Ureter (tissue), 1 donor: ENCODE results near the gene ARHGEF25. TPM values are rescaled to one million over a fixed set of nuclear protein-coding genes. Genes with fewer than 3 reads are reported as not detected.
"Not testable (repeated sequence)": the region's sequence is repeated elsewhere in the genome, so short reads cannot be mapped to it uniquely, and the experiment has no call there.

Experiments used
- DNase-seq: peaks from one replicate; pipeline ENCODE4 v3.0.0-alpha.2; 2020; ENCODE audit warnings: low spot score
- total RNA-seq: library from RNA; stranded (reverse); gene quantifications from one replicate; pipeline ENCODE4 v1.2.4, GENCODE V29; 2023
- donor health status: DM: yes; HTN: yes; CAD: no.

Gene ARHGEF25
- total RNA-seq, 1 donor from 2014 or later, result 41.5 TPM

DNA sequence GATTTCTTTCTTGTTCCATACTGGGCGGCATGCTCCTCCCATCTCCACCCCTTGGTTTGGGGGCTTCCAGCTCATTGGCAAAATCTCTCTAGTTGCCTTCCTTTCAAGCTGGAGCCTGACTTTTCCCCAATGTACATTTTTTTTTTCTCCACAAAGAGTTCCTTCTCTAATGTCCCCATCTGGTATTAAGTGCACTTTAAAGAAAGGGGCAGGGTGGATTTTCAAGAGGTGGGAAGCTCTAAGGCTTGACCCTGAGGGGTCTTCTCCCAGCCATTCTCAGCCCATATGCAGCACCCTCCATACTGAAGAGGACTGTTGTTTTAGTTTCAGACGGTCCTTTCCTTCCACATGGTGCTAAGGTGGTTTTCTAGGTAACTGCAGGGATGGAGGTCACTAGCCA is 26.1 kb upstream of the ARHGEF25 start:
- no peak for DNase-seq

GRCh38 chr12:57586128-57586527 is 25.1 kb upstream of the ARHGEF25 start:
- DNase-seq, result no peak

DNA sequence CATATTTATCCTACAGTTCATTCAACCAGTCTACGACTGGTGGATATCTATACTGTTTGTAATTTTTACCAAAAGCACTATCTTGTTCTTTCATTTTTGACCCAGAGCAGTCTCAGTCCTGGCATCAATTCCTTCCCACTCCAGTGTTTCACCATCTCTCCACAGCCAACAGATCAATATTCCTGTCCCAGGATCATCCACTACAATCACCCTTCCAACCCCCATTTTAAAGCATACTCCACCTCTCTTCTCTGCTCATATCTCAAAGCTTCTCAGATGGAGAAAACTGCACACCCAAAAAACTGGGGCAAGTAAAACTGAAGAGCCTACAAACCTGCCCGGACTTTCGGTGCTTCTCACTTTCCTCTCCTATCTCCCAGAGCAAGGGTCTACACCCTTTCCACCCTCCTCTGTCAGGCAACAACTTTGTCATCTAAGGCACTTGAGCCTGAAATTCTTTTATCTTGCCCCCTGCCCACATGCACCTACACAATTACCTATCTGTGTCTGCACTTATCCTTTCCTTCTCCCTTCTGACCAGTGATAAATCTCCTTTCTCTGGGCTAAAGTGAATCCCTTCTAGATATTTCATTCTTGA is 24.3 kb upstream of the ARHGEF25 start:
- DNase-seq, result no peak

GRCh38 chr12:57588951-57589610 is 22.2 kb upstream of the ARHGEF25 start:
- not testable (repeated sequence) for DNase-seq

GRCh38 chr12:57590479-57590863 is 20.8 kb upstream of the ARHGEF25 start:
- DNase-seq, result no peak

DNA sequence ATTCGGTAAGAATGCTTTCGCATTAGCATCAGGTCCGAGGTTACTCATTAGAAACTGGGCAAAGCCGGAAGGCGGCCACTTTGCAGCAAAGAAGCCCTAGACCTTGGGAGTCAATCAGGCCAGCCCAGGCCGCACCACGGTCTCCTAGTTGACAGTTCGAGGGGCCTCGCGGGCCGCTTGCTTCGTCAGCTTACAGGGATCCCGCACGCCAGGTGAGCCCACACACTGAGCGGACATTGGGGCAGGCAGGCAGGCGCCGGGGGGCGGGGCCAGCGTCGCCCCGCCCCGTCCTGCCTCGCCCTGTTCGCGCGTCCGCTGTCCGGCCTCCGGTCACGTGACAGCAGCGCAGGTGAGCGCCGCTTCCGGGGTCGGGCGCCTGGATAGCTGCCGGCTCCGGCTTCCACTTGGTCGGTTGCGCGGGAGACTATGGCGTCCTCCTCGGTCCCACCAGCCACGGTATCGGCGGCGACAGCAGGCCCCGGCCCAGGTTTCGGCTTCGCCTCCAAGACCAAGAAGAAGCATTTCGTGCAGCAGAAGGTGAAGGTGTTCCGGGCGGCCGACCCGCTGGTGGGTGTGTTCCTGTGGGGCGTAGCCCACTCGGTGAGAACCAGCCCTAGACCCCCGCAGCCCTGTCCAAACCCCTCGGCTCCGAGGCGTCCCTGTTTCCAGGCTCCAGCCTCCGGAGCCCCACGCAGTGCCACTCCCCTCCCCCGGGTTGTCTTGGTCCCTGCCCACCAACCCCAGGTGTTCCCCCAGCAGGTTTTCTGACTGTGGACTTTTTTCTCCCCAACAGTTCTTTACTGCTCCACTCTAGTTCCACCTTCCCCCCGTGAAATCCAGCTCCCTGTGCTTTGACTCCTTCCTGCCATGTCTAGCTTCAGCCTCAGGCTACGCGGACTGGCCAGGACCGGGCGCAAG is 20.1 kb upstream of the ARHGEF25 start, which contains the start of gene PIP4K2C:
Gene PIP4K2C (plus strand): TSS at position 329 of the 918 bp plus-strand sequence. CDS start 98 bp downstream, at position 427.
- peak; percentile 85 for DNase-seq

DNA sequence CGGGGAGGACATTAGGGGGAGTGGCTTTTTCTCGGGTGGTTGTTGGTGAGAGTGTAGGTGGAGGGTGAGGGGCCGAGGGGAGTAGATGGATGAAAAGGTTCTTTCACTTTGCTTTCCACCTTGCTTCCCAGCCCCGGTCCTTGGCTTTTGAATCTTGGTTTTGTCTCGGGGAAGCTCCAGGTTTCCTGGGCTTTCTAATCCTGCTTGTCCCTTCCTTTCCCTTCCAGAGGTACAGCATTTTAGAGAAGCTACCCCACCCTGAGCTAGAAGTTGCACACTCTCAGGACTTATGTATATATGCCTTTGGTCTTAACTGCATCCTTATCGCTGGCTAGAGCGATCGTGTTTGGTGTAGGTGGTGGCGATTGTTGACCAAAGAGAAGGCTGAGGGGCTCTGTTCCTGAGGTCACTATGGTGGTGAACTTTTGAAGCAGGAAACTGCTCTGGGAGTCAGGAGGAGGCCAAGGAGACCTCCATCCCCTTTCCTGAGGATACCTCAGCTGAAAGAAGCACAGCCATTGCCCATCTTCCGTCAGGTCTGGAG is 19.4 kb upstream of the ARHGEF25 start:
- DNase-seq, result no peak

DNA sequence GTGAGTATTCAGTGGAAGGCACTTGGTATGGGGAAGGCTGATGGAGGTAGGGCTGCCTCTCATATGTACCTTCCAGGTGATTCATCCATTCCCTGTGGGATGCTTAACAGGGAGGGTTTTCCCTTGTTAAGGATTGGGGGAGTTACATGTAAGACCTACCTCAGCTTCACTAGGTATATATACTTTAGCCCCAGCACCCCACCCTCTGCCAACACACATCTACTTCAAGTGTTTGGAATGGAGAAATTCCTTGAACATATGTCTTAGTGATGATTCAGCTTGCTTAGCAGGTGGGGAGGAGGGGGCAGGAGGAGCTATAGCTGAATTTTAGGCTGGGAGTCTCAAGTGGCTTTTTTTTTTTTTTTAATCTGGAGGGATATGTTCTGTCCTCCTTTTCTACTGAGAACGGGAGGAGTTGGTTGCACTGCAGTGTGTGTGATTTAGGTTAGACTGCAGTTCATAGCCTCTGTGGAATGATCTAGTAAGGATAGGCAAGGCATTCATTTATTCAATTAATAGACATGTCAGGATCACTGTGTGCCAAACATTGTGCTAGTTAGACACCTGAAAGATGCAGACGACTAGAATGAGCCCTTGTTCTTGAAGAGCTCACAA is 18.6 kb upstream of the ARHGEF25 start:
- no peak for DNase-seq

DNA sequence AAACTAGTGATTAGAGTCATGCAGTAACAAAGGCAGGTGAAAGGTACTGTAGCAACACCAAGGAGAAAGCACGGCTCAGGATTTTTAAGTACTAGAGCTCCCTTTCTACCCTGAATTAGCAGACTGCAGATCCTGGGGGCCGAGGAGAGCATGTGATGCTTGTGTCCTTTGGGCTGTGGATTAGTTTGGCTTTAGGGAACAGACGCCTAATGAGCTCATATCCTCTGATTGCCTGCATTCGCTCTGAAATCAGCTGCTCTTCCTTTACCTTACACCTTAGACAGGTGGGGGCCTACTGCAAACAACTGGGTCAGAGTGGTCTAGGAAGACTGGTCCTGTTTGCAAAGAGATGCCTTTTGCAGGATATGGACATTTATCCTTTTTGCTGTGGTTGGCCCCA is 18.0 kb upstream of the ARHGEF25 start:
- DNase-seq, result no peak

- no peak for DNase-seq
Measured at GRCh38 chr12:57600395-57600794, 10.8 kb upstream of the ARHGEF25 start.

- DNase-seq, result no peak
Measured at GRCh38 chr12:57602544-57602943, 8.7 kb upstream of the ARHGEF25 start.

GRCh38 chr12:57603324-57603723 is 7.9 kb upstream of the ARHGEF25 start:
- DNase-seq, result no peak

DNA sequence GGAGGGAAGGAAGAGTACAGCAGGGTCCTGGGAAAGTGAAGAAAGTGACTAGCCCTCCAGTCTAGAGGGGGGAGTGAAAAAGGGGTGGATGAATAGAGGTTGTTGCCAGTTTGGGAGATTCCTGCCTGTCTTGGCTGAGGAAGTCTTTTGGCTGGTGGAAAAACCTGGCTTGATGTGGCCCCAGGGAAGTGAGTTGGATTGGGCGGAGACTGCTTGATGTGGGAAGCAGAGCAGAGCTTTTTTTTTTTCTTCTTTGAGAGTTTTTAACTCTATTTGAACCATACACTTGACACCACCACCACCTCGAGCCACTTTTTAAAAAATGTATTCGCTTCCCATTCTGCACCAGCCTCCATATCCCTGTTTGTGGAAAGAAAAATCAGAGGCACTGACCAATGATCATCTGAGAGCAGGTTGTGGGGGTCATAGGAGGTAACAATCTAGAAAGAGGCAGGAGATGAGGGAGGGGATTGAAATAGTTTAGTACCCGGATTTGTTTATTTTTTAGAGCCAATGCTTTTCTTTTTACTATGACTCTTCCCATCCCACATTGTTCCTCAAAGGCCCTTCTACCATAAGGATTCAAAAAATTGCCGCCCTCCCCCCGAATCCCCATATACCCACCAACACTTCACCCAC is 7.3 kb upstream of the ARHGEF25 start:
- peak; percentile 68 for DNase-seq

DNA sequence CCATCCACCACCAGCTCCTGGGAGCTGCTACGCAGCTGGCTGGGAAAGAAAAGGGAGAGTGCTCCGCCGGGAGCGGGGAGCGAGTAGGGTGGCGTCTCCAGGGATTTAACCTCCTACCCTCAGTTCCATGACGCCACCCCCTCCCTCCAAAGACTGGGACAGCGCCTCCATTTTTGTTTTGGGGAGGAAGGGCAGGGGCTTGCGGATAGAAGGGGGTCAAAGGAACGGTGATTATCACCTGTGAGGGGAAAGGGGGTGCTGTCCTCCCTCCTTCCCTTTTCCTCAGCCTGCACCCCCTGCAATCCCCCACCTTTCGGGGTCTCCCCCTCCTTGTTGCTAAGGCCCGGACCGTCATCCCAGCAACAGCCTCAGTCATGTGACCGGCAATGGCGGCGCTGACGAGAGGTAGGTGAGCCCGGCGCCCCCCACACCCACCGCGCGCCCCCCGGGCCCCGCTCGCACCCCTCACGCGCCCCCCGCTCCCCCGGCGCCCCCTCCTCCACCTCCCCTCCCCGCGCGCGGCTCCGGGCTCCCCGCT is 6.7 kb upstream of the ARHGEF25 start, which contains the start of gene DTX3:
Gene DTX3 (plus strand): TSS at position 371 of the 538 bp plus-strand sequence. CDS start 1,694 bp downstream, outside the sequence.
- DNase-seq, result peak; percentile 56

GRCh38 chr12:57604992-57605810 is 6.0 kb upstream of the ARHGEF25 start:
- no peak for DNase-seq

DNA sequence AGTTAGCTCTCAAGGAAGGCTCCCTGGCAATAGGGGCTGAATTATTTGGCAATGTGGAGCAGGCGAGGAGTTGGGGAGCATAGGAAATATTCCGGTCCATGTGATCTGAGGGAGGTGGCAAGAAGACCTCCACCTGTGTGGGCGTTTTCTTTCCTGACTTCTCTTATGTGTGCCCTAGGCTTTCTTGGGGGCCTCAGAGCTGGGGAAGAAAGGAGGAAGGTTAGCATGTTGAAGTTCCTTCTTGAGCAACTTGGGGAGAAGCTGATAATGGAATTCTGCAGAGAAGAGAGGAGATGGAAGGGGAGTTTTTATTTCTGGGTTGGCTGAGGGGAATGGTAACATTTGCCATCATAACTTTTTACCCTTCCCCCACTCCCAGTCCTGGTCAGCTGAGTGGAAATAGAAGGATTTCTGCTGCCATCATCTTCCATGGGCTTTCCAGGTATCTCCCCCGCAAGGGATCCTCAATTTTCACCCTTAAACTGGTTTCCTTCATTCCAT is 5.4 kb upstream of the ARHGEF25 start:
- DNase-seq, result no peak

GRCh38 chr12:57606399-57606798 is 4.8 kb upstream of the ARHGEF25 start:
- DNase-seq, result no peak

DNA sequence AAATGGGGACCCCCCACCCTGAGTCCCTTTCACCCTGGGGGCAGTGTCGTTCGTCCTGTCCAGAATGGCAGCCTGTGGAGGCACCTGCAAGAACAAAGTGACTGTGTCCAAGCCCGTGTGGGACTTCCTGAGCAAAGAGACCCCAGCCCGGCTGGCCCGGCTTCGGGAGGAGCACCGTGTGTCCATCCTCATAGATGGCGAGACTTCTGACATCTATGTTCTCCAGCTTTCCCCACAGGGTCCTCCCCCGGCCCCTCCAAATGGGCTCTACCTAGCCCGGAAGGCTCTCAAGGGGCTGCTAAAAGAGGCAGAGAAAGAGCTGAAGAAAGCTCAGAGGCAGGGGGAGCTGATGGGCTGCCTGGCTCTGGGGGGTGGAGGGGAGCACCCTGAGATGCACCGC is 4.4 kb upstream of the ARHGEF25 start:
- no peak for DNase-seq

DNA sequence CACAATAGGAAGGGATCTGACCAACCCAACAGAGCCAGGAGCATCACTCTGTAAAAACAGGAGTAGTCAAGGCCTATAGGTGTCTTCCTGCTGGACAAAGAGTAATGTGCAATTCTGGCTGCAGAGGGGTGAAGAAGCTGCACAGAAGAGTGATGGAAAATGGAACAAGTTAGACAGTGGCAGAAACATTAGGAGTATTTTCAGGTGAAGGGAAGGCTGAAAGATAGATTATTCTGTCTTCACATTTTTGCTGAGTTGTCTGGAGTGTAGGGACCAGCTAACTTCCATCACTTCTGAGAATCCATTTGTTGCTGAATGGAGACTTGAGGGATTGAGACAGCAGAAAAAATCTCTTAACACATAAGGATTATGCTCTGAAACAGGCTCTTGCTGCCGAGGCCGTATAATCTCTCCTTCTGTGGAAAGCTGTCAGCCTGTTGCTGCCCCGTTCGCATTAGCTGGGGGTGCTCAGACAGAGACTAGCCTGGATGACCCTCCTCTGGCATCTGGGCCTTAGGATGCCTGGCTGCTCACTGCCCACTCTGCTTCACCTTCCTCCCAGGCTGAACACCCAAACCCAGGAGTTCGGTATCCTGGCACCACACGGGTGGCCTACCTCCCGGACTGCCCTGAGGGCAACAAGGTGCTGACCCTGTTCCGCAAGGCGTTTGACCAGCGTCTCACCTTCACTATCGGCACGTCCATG is 3.1 kb upstream of the ARHGEF25 start:
- no peak for DNase-seq
